Measurements from ENCODE around the gene REG4.

Gene REG4

GRCh38 chr1:119811387-119811786 lies at the start of gene REG4:
Gene REG4 (minus strand): TSS chr1:119811460. CDS start chr1:119808769, 2,691 bp downstream.
- TF ChIP-seq GATA3 (IDR thresholded peaks at IDR 0.05; ENCODE audit: low read depth, low read length): no peak
- no peak for TF ChIP-seq GATA2 (IDR thresholded peaks at IDR 0.05; ENCODE audit: low read depth, low read length)

GRCh38 chr1:119859647-119860046 lies 48.4 kb upstream of the REG4 start:
- TF ChIP-seq GATA2 (IDR thresholded peaks at IDR 0.05; ENCODE audit: low read depth, low read length) (no peak), GATA3 (IDR thresholded peaks at IDR 0.05; ENCODE audit: low read depth, low read length) (no peak)

- TF ChIP-seq GATA3 (IDR thresholded peaks at IDR 0.05; ENCODE audit: low read depth, low read length): no peak
Measured at GRCh38 chr1:119858126-119858525, 46.9 kb upstream of the REG4 start.

GRCh38 chr1:119853155-119853554 lies 41.9 kb upstream of the REG4 start:
- TF ChIP-seq GATA2 (IDR thresholded peaks at IDR 0.05; ENCODE audit: low read depth, low read length) (no peak), GATA3 (IDR thresholded peaks at IDR 0.05; ENCODE audit: low read depth, low read length) (no peak)

GRCh38 chr1:119841306-119841705 lies 30.0 kb upstream of the REG4 start:
- TF ChIP-seq GATA3 (IDR thresholded peaks at IDR 0.05; ENCODE audit: low read depth, low read length) (no peak), GATA2 (IDR thresholded peaks at IDR 0.05; ENCODE audit: low read depth, low read length) (no peak)

- TF ChIP-seq GATA2 (IDR thresholded peaks at IDR 0.05; ENCODE audit: low read depth, low read length) (no peak), GATA3 (IDR thresholded peaks at IDR 0.05; ENCODE audit: low read depth, low read length) (no peak)
Measured at GRCh38 chr1:119840745-119841144, 29.5 kb upstream of the REG4 start.

- TF ChIP-seq GATA3 (IDR thresholded peaks at IDR 0.05; ENCODE audit: low read depth, low read length) (no peak), GATA2 (IDR thresholded peaks at IDR 0.05; ENCODE audit: low read depth, low read length) (no peak)
Measured at GRCh38 chr1:119838236-119838635, 27.0 kb upstream of the REG4 start.

- no peak for TF ChIP-seq GATA2 (IDR thresholded peaks at IDR 0.05; ENCODE audit: low read depth, low read length)
- TF ChIP-seq GATA3 (IDR thresholded peaks at IDR 0.05; ENCODE audit: low read depth, low read length): no peak
Measured at GRCh38 chr1:119834990-119835389, 23.7 kb upstream of the REG4 start.

GRCh38 chr1:119831027-119831426 lies 19.8 kb upstream of the REG4 start:
- TF ChIP-seq GATA3 (IDR thresholded peaks at IDR 0.05; ENCODE audit: low read depth, low read length) (no peak), GATA2 (IDR thresholded peaks at IDR 0.05; ENCODE audit: low read depth, low read length) (no peak)

- TF ChIP-seq GATA3 (IDR thresholded peaks at IDR 0.05; ENCODE audit: low read depth, low read length): no peak
- no peak for TF ChIP-seq GATA2 (IDR thresholded peaks at IDR 0.05; ENCODE audit: low read depth, low read length)
Measured at GRCh38 chr1:119829625-119830024, 18.4 kb upstream of the REG4 start.

- TF ChIP-seq GATA2 (IDR thresholded peaks at IDR 0.05; ENCODE audit: low read depth, low read length) (no peak), GATA3 (IDR thresholded peaks at IDR 0.05; ENCODE audit: low read depth, low read length) (no peak)
Measured at GRCh38 chr1:119828266-119828665, 17.0 kb upstream of the REG4 start.

GRCh38 chr1:119827010-119827409 lies 15.8 kb upstream of the REG4 start:
- TF ChIP-seq GATA2 (IDR thresholded peaks at IDR 0.05; ENCODE audit: low read depth, low read length): no peak
- no peak for TF ChIP-seq GATA3 (IDR thresholded peaks at IDR 0.05; ENCODE audit: low read depth, low read length)

- TF ChIP-seq GATA3 (IDR thresholded peaks at IDR 0.05; ENCODE audit: low read depth, low read length) (no peak), GATA2 (IDR thresholded peaks at IDR 0.05; ENCODE audit: low read depth, low read length) (no peak)
Measured at GRCh38 chr1:119822406-119822805, 11.1 kb upstream of the REG4 start.

- TF ChIP-seq GATA3 (IDR thresholded peaks at IDR 0.05; ENCODE audit: low read depth, low read length) (no peak), GATA2 (IDR thresholded peaks at IDR 0.05; ENCODE audit: low read depth, low read length) (no peak)
Measured at GRCh38 chr1:119818181-119818580, 6.9 kb upstream of the REG4 start.

- TF ChIP-seq GATA2 (IDR thresholded peaks at IDR 0.05; ENCODE audit: low read depth, low read length) (no peak), GATA3 (IDR thresholded peaks at IDR 0.05; ENCODE audit: low read depth, low read length) (no peak)
Measured at GRCh38 chr1:119816407-119816806, 5.1 kb upstream of the REG4 start.

GRCh38 chr1:119815928-119816327 lies 4.7 kb upstream of the REG4 start:
- TF ChIP-seq GATA3 (IDR thresholded peaks at IDR 0.05; ENCODE audit: low read depth, low read length) (no peak), GATA2 (IDR thresholded peaks at IDR 0.05; ENCODE audit: low read depth, low read length) (no peak)
